ENCODE measurements around the gene CDH22.

CDH22 gene

GRCh38 chr20:46212252-46212651 is 96.0 kb downstream of the CDH22 start:
- no peak for DNase-seq

GRCh38 chr20:46211331-46211722 is 97.0 kb downstream of the CDH22 start:
- DNase-seq = no peak

GRCh38 chr20:46210672-46211330 is 97.5 kb downstream of the CDH22 start:
- DNase-seq = no peak

- DNase-seq = no peak
Observed at GRCh38 chr20:46209930-46210671, 98.2 kb downstream of the CDH22 start.

GRCh38 chr20:46207793-46208192 is 100.5 kb downstream of the CDH22 start:
- DNase-seq = no peak

- DNase-seq = no peak
Observed at GRCh38 chr20:46206992-46207549, 101.2 kb downstream of the CDH22 start.

- no peak for DNase-seq
Observed at GRCh38 chr20:46206025-46206424, 102.3 kb downstream of the CDH22 start.

- DNase-seq = no peak
Observed at GRCh38 chr20:46205349-46205748, 102.9 kb downstream of the CDH22 start.

- no peak for DNase-seq
Observed at GRCh38 chr20:46204594-46205186, 103.6 kb downstream of the CDH22 start.

- no peak for DNase-seq
Observed at GRCh38 chr20:46203510-46203837, 104.8 kb downstream of the CDH22 start.

- DNase-seq = no peak
Observed at GRCh38 chr20:46202766-46203509, 105.4 kb downstream of the CDH22 start.

GRCh38 chr20:46200582-46201570 is 107.4 kb downstream of the CDH22 start:
- DNase-seq = no peak

- DNase-seq = no peak
Observed at GRCh38 chr20:46199198-46199597, 109.1 kb downstream of the CDH22 start.

- no peak for DNase-seq
Observed at GRCh38 chr20:46196990-46197389, 111.3 kb downstream of the CDH22 start.

GRCh38 chr20:46195264-46196036 is 112.8 kb downstream of the CDH22 start:
- no peak for DNase-seq

- no peak for DNase-seq
Observed at GRCh38 chr20:46194409-46194808, 113.9 kb downstream of the CDH22 start.

- DNase-seq = no peak
Observed at GRCh38 chr20:46192376-46192944, 115.8 kb downstream of the CDH22 start.

- no peak for DNase-seq
Observed at GRCh38 chr20:46191611-46192010, 116.7 kb downstream of the CDH22 start.

- DNase-seq = no peak
Observed at GRCh38 chr20:46191168-46191540, 117.1 kb downstream of the CDH22 start.

- DNase-seq = no peak
Observed at GRCh38 chr20:46190478-46191167, 117.7 kb downstream of the CDH22 start.
